ENCODE data around the gene TEX2. TPM values are rescaled to one million over a fixed set of nuclear protein-coding genes. Genes with fewer than 3 reads are reported as not detected.

The TEX2 gene
- total RNA-seq, 1 donor from 2014 or later, result 58.0 TPM

DNA sequence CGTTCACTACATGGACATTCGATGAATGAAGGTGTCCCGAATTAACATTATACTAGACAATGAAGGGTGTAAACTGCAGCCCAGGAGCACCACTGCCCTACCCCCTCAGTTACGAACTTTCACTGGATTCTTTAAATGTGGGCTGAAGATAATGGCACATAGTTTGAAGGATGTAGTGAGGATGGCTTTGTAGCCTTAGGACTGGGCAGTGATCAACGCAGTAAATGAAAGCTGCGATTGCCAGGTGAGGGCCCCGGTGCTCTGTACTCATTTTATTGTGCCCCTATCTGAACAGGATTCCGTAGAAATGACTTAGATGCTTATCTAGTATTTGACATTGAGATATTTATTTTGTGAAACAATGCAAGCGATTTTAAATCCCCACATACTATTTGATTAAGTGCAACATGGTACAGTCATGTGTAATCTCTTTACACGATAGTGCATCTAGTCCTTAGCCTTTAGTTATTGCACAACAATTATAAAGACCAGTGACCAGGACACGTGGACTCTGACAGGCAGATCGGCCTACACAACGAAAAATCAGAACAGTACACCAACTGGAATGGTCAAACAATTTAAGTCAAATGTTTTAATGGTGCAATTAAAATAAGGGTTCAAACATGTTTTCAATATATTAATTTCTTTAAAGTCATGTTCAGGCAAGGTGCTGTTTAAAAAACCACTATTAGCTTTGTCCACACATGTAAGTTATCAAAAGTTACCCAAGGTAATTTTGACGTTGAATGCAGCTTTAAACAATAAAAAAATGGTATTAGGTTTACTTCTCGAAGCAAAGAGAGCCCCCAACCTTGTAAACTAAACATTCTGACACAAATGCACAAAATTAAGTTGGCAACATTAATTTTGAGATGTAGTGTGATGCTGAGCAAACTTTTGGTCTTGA, 115.7 kb downstream of the TEX2 start:
- Histone ChIP-seq H3K4me1 (peaks cover 64% of the 10 kb centered on the region), H3K4me3 (peak overlapping the region; percentile 91), H3K36me3 (peaks cover 18% of the 10 kb centered on the region), H3K27me3 (ENCODE audit: low read depth) (no peaks in the 10 kb centered on the region), H3K9me3 (replicated peaks) (no peaks in the 10 kb centered on the region), H3K27ac (replicated peaks) (peak overlapping the region; percentile 98)
- TF ChIP-seq, protein P1, sequence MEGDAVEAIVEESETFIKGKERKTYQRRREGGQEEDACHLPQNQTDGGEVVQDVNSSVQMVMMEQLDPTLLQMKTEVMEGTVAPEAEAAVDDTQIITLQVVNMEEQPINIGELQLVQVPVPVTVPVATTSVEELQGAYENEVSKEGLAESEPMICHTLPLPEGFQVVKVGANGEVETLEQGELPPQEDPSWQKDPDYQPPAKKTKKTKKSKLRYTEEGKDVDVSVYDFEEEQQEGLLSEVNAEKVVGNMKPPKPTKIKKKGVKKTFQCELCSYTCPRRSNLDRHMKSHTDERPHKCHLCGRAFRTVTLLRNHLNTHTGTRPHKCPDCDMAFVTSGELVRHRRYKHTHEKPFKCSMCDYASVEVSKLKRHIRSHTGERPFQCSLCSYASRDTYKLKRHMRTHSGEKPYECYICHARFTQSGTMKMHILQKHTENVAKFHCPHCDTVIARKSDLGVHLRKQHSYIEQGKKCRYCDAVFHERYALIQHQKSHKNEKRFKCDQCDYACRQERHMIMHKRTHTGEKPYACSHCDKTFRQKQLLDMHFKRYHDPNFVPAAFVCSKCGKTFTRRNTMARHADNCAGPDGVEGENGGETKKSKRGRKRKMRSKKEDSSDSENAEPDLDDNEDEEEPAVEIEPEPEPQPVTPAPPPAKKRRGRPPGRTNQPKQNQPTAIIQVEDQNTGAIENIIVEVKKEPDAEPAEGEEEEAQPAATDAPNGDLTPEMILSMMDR (IDR thresholded peaks at IDR 0.05; ENCODE audit: borderline replicate concordance), result no peak
- intact Hi-C loops (cut with micrococcal nuclease), result loop anchor here (5.0 kb wide), 2 partner anchors 115 to 135 kb away; partner anchors contain the start of gene TEX2
- no peak for DNase-seq

DNA sequence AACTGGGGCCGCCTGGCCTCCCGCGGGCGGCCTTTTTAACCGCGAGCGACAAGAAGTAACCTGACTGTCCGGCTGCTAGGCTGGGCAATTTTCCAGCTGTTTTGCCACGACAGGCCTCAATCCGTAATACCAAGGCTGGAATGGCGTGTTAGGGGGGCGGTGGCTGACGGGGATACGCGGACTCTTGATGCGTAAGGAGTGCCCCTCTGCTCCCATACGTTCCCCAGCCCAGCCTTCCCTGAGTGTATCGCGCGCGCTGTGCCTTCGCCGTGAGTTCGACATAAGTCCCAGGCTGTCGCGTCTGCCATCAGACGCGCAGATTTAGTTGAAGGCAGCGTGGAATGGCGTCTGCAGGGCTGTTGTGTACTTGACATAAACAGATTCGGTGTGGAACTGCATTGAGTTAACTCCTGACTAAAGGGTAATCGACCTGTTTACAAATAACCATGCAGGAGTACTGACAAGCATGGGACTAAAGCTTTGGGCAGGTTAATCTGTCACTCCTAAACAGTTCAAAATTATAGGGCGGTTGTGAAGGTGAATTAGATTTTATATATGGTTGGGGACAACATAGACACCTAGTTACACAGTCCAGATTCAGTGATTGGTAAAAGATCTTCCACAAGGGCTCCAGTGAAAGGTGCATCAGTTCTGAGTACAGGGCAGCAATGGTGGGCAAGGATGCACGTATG, 116.5 kb downstream of the TEX2 start:
- TF ChIP-seq, protein P1 (IDR thresholded peaks at IDR 0.05; ENCODE audit: borderline replicate concordance), result no peak
- Histone ChIP-seq H3K27ac (replicated peaks) (peak overlapping the region; percentile 98), H3K4me1 (peaks cover 56% of the 10 kb centered on the region), H3K9me3 (replicated peaks) (no peaks in the 10 kb centered on the region), H3K27me3 (ENCODE audit: low read depth) (no peaks in the 10 kb centered on the region), H3K4me3 (peak overlapping the region; percentile 91), H3K36me3 (peaks cover 18% of the 10 kb centered on the region)
- intact Hi-C loops (cut with micrococcal nuclease), result loop anchor here (5.0 kb wide), 2 partner anchors 116 to 136 kb away; partner anchors contain the start of gene TEX2
- peak; percentile 60 for DNase-seq

DNA sequence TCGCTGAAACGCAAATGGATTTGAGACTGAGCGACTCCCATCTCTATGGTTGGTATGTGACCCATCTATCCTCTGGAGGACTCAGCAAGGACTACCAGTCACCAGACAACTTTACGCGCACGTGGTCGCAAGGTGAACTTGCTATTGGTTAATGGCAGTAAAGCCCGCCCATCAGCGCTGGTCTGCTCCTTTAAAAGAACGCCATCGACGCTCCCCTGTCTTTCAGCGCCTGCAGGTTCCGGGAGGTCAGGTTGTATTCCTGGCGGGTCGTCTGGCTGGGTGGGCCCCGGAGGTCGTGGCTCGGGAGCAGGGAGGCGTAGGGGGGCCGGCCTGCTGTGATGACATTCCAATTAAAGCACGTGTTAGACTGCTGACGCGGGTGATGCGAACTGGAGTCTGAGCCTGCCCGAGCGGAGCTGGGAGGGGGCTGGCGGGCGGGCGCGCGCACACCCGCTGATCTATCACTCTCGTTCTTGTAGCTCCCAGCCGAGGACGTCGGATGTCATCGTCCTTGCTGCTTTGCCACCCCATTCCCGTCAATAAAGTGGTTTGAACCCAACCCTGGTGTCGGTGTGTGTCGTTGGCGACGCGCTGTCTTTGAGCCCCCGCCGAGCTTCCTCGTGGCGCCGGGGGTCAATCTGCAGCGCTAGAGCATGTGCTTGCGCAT, 117.2 kb downstream of the TEX2 start:
- intact Hi-C loops (cut with micrococcal nuclease), result loop anchor here (5.0 kb wide), 2 partner anchors 116 to 136 kb away; partner anchors contain the start of gene TEX2
- peak; percentile 95 for DNase-seq

DNA sequence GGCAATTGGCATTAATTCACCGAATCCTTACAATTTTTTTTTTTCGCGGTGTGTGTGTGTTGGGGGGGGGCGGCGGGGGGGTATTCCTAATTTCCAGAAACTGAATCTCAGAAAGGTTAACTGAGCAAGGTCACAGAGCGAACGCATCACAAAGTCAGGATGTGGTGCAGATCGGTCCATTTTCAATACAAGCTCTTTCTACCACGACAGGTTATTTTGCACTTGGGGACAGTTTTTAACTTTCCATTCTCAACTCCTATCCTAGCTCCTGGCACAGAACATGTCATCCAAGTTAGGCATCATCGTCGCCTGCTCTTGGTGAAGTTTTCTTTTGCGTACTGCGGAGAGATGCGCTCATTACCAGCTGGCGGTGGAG, 117.7 kb downstream of the TEX2 start:
- peak overlapping the region; percentile 91 for H3K4me3 ChIP-seq
- H3K9me3 ChIP-seq (replicated peaks), result no peaks in the 10 kb centered on the region
- peaks cover 11% of the 10 kb centered on the region for H3K36me3 ChIP-seq
- DNase-seq, result no peak
- intact Hi-C loops (cut with micrococcal nuclease), result loop anchor here (5.0 kb wide), 2 partner anchors 117 to 137 kb away; partner anchors contain the start of gene TEX2
- peaks cover 44% of the 10 kb centered on the region for H3K4me1 ChIP-seq
- H3K27ac ChIP-seq (replicated peaks), result peak overlapping the region; percentile 98
- H3K27me3 ChIP-seq (ENCODE audit: low read depth), result no peaks in the 10 kb centered on the region
- TF ChIP-seq, protein P1 (IDR thresholded peaks at IDR 0.05; ENCODE audit: borderline replicate concordance), result no peak

More for the DNA sequence above, 117.2 kb downstream of the TEX2 start:
- peak overlapping the region; percentile 91 for H3K4me3 ChIP-seq
- H3K27me3 ChIP-seq (ENCODE audit: low read depth), result no peaks in the 10 kb centered on the region
- peak overlapping the region; percentile 98 for H3K27ac ChIP-seq (replicated peaks)
- TF ChIP-seq, protein P1 (IDR thresholded peaks at IDR 0.05; ENCODE audit: borderline replicate concordance), result peak; percentile 21
- H3K4me1 ChIP-seq, result peaks cover 50% of the 10 kb centered on the region
- H3K36me3 ChIP-seq, result peaks cover 17% of the 10 kb centered on the region
- H3K9me3 ChIP-seq (replicated peaks), result no peaks in the 10 kb centered on the region

DNA sequence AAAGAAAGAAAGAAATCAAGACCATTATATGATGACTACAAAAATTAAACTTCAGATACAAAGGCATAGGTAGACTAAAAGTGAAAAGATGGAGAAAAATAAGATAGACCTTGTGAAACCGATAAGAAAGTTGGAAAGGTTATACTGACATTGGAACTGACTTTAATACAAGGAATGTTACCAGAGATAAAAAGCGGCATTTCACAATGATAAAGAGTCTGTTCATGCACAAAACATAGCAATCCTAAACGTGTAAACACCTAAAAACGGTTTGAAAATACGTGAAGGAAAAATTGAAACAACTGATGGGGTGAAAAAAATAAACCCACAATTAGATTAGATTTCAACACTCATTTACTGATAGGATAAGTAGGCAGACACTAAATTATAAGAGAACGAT, 123.5 kb downstream of the TEX2 start:
- Histone ChIP-seq H3K27me3 (ENCODE audit: low read depth) (no peaks in the 10 kb centered on the region), H3K36me3 (no peaks in the 10 kb centered on the region), H3K4me1 (no peaks in the 10 kb centered on the region), H3K4me3 (no peak overlapping the region), H3K9me3 (replicated peaks) (no peaks in the 10 kb centered on the region), H3K27ac (replicated peaks) (no peak overlapping the region)
- no peak for DNase-seq
- TF ChIP-seq, protein P1 (IDR thresholded peaks at IDR 0.05; ENCODE audit: borderline replicate concordance), result no peak
- intact Hi-C loops (cut with micrococcal nuclease), result loop anchor here (10.0 kb wide), 1 partner anchor 235 kb away; no protein-coding TSS in a partner anchor
